KOPT-K1 (cell line): Measurements from ENCODE around the gene KCNMA1.
"Not testable (repeated sequence)": the region's sequence is repeated elsewhere in the genome, so short reads cannot be mapped to it uniquely, and the experiment has no call there.

ENCODE experiments used
- H3K27ac ChIP-seq: fragments of 200-600 bp; sonication (generic); 2 replicates; pipeline ENCODE4 v1.5.1; 2016; ENCODE audit warnings: antibody characterized with exemption, mild to moderate bottlenecking, low read depth, low read length; ENCODE audit not compliant: poor library complexity, severe bottlenecking
- H3K36me3 ChIP-seq: fragments of 200-600 bp; sonication (generic); 2 replicates; pipeline ENCODE4 v1.5.1; 2017; ENCODE audit warnings: antibody characterized with exemption, mild to moderate bottlenecking, low read length, moderate library complexity; ENCODE audit not compliant: insufficient read depth
- H3K9me3 ChIP-seq: fragments of 200-600 bp; sonication (generic); 2 replicates; pipeline ENCODE4 v1.5.1; 2017; ENCODE audit warnings: antibody characterized with exemption, low read length, mild to moderate bottlenecking; ENCODE audit not compliant: insufficient read depth, poor library complexity, severe bottlenecking

Gene KCNMA1

DNA sequence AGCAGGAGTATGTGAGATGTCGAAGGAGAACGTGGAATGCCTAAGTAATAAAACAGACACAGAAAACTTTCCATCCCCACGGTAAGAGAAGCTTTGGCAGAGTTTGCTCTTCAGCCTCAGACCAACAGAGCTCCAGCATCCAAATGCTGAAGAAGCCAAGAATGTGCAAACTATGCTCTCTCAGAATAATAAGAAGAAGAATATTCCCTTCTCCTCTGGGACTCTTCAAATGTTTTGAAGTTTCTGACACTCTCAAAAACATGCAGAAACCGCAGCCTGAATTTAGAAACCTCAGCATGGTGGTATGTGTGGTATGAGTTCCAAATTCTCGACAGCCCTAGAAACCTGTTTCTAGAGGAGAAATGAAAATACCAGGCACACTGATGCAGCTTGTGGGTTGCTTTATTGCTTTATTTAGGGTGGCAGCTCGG, 113.3 kb downstream of the KCNMA1 start:
- Histone ChIP-seq H3K27ac (no peak overlapping the region), H3K36me3 (no peaks in the 10 kb centered on the region), H3K9me3 (no peaks in the 10 kb centered on the region)

DNA sequence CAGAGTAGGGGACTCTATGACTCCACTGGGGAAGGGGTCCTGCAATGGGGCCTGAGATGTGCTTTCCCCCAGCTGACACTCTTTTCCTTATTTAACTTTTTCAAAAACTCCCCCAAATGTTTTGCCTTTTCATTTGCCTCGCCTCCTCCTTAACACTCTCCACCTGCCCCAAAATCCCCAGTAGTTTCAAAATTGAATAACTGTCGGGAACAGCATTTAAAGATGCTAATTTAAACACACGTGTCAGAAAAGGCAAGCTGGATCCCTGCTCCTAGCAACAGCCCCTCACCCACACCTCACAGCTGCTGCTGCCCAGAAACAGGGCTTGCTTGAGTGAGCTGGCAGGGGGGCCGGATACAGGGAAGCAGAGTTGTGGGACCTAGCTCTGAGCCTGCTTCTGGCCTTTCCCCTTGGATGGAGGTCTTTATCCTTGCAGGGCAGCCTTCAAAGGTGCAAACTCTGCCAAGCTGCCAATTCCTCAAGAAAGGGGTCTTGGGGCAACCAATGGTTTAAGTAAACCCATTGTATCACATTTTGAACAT, 115.3 kb downstream of the KCNMA1 start:
- Histone ChIP-seq H3K27ac (no peak overlapping the region), H3K9me3 (no peaks in the 10 kb centered on the region), H3K36me3 (no peaks in the 10 kb centered on the region)

DNA sequence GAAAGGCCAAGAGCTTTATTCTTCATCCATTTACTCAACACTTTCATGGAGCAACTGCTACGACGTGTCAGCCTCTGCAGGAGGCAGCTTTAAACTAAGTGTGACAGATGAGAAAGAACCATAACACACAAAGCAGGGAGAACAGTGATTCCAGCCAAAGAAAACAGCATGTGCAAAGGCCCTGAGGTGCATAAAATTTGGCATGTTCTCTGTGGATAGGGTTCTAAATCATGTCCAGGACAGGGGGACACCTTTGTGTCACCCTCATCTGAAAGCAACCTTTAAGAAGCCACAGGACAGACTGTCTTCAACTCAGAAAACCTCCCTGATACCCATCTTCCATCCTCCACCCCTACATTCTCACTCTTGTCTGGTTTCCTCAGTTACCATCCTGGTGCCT, 116.6 kb downstream of the KCNMA1 start:
- Histone ChIP-seq H3K9me3 (no peaks in the 10 kb centered on the region), H3K27ac (no peak overlapping the region), H3K36me3 (no peaks in the 10 kb centered on the region)

DNA sequence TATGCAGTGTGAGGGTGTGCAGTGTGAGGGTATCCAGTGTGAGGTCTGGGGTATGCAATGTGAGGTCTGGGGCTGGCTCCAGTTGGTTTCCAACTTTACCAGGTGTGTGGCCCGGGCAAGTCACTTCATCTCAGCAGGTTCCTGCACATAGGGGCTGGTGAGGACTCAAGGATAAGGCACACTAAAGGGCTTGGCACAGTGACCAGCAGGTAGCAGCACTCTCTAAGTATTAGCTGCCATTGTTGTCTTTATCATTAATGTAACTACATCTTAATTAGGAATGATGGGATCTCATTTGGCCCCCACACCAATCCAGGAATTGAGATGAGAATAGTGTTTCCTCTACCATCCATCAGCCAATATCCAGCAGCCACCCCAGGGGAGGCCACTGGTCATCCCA, 117.3 kb downstream of the KCNMA1 start:
- Histone ChIP-seq H3K9me3 (no peaks in the 10 kb centered on the region), H3K27ac (no peak overlapping the region), H3K36me3 (no peaks in the 10 kb centered on the region)

GRCh38 chr10:77519791-77520190, 117.8 kb downstream of the KCNMA1 start:
- not testable (repeated sequence) for H3K36me3 ChIP-seq, H3K27ac ChIP-seq, H3K9me3 ChIP-seq

GRCh38 chr10:77518910-77519274, 118.7 kb downstream of the KCNMA1 start:
- H3K27ac ChIP-seq = no peak overlapping the region
- no peaks in the 10 kb centered on the region for H3K9me3 ChIP-seq
- no peaks in the 10 kb centered on the region for H3K36me3 ChIP-seq

DNA sequence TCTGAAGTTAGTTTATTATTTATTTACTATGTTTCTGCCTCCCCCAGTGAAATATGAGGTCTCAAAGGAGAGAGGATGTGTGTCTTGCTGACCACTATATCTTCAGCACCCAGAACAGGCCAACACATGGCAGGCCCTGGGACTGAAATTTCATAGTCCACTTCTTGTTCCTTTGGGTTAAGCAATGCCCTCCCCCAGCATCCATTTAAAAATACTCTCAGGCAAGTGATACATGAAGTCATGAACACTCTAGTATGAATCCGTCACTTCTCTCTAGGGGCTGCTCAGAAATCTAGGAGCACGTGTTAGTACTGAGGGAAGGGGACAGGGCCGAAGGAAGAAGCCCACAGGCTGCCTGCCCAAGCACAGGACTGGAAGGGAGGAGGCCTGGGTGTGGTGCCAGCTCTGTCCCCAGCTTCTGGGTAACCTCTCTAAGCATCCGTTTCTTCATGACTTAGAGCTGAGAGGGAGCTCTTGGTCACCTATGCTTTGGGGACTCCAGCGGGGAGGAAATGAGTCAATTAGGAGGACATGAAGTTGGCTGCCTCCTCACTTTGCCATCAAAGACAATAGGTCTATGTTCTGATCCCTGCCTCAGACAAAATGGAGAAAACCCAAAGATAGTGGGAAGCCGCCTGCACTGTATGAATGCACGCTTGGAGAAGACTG, 119.2 kb downstream of the KCNMA1 start:
- Histone ChIP-seq H3K36me3 (no peaks in the 10 kb centered on the region), H3K9me3 (no peaks in the 10 kb centered on the region), H3K27ac (no peak overlapping the region)

DNA sequence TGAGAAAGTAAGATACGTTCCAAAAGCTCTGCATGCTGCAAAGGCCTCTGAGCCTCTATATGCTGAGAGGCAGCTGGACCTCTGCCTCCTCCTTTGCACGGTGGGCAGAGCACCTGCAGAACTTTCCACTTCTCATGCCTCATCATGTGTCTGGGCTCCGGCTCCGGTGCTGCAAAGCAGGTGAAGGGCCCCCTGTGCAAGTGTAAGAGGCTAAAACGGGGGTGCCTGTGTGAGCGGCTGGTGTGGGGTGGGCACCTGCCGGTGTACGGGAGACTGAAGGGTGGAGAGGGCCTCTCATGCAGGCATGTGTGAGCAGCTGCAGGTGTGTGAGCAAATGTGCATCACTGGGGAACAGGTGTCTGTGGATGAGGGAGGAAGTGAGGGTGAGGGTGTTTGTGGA, 121.0 kb downstream of the KCNMA1 start:
- Histone ChIP-seq H3K36me3 (no peaks in the 10 kb centered on the region), H3K9me3 (no peaks in the 10 kb centered on the region), H3K27ac (no peak overlapping the region)

GRCh38 chr10:77514870-77515269, 122.7 kb downstream of the KCNMA1 start:
- H3K9me3 ChIP-seq = no peaks in the 10 kb centered on the region
- H3K36me3 ChIP-seq = no peaks in the 10 kb centered on the region
- no peak overlapping the region for H3K27ac ChIP-seq

DNA sequence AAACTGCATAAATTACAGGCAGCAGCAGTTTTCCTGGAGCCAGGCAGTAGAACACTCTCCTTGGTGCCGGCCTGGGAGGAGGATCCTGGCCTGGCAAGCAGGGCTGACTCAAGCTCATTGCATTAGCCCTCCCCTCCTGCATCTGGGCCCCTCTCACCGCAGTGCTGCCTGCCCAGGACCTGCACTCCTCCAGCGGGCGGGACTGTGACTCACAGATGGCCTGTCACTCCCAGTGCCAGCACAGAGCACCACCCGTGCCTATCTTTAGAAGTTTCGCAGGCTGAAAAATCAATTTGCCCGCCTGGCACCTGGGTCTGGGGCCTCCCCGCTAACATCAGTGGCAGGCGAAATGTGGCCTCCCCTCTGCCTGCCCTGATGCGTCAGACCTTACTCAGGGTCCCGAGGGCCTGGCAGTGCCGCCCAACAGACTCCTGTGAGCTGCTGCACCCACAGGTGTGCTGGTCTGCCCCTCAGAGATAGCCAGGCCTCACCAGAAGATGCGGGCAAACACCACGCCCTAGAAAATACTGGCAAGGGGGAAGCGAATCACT, 123.8 kb downstream of the KCNMA1 start:
- H3K9me3 ChIP-seq = no peaks in the 10 kb centered on the region
- no peak overlapping the region for H3K27ac ChIP-seq
- H3K36me3 ChIP-seq = no peaks in the 10 kb centered on the region

DNA sequence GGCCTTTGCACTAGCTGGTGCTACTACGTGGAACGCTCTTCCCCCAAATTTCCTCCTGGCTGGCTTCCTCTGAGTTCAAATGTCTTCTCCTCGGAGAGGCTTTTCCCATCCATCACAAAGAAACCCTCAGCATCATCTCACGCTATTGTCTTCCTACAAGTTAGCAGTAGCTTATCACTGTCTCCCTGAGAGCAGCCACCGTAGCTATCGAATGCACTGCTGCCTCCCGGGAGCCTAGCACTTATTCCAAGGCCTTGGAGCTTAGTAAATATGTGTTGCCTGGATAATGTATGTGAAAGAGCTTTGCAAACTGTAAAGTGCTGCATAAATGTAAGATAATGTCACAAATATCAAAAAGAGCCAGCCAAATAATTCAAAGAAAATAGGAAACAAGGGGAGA, 124.4 kb downstream of the KCNMA1 start:
- no peaks in the 10 kb centered on the region for H3K9me3 ChIP-seq
- H3K36me3 ChIP-seq = no peaks in the 10 kb centered on the region
- no peak overlapping the region for H3K27ac ChIP-seq

- H3K36me3 ChIP-seq = no peaks in the 10 kb centered on the region
- H3K27ac ChIP-seq = no peak overlapping the region
- H3K9me3 ChIP-seq = no peaks in the 10 kb centered on the region
These were observed 125.4 kb downstream of the KCNMA1 start for GRCh38 chr10:77512219-77512578.

GRCh38 chr10:77511498-77512218, 126.0 kb downstream of the KCNMA1 start:
- Histone ChIP-seq H3K9me3 (no peaks in the 10 kb centered on the region), H3K27ac (no peak overlapping the region), H3K36me3 (no peaks in the 10 kb centered on the region)

DNA sequence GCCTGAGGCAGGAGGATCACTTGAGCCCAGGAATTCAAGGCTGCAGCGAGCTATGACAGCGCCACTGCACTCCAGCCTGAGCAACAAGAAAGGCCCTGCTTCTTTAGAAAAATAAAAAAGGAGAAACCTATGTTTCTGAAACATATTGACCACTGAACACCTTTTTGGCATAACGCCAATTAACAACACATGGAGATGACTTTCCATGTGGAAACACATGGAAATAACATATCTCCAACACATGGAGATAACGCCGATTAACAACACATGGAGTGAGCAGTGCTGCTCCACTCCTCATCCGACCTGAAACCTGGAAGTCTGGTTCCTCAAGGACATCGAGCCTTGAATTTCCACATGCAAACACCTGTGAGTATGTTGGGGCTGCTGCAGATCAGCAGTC, 126.9 kb downstream of the KCNMA1 start:
- no peak overlapping the region for H3K27ac ChIP-seq
- no peaks in the 10 kb centered on the region for H3K36me3 ChIP-seq
- no peaks in the 10 kb centered on the region for H3K9me3 ChIP-seq

DNA sequence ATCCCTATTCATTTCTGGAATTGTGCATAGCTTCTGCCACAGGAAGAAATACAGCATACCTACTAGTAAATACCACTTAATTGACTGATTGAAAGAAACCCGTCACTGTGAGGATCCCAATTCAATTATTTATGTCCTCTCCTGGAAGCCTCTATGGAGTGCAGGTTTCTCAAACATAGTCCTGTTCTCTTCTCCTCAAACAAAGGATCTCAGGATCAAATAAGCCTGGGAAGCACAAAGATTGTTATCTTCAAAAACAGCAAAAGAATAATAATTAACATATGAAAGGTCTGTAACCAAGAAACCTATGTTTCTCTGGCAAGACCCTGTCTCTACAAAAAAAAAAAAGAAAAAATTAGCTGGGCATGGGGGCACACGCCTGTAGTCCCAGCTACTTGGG, 127.3 kb downstream of the KCNMA1 start:
- Histone ChIP-seq H3K27ac (no peak overlapping the region), H3K9me3 (no peaks in the 10 kb centered on the region), H3K36me3 (no peaks in the 10 kb centered on the region)

DNA sequence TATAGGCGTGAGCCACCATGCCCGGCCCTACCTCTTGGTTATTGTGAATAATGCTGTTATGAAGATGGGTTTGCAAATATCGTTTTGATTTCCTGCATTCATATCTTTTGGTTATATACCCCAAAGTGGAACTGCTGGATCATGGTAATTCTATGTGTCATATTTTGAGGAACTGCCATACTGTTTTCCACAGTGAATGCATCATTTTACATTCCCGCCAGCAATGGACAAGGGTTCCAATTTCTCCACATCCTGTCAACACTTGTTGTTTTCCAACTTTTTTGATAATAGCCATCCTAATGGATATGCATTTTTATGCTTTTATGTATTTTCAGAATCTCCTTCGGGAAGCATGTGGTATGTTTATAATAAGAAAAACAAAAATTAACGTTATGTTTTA, 128.2 kb downstream of the KCNMA1 start:
- H3K27ac ChIP-seq = no peak overlapping the region
- no peaks in the 10 kb centered on the region for H3K36me3 ChIP-seq
- H3K9me3 ChIP-seq = no peaks in the 10 kb centered on the region
